ENCODE results near the gene SLC10A6.

Gene SLC10A6

DNA sequence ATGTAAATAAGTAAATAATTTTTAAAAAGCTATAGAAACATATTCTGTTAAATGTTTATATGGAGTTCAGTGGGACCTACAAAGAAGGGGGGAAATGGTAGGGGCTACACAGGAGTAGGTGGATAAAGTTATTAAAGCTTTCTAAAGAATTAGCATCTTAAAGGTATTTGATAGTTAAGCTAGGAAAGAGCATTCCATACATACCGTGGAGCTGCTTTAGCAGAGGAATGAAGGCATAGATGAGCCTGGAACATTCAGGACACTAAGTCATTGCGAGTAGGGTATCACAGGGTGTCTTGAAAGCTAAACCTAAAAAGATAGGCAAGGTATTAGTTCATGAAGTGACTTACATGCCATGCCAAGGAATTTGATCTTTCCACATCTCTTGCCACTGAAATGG lies 60.4 kb downstream of the SLC10A6 start:
- DNase-seq (ENCODE audit: low spot score), result peak; percentile 18

GRCh38 chr4:86778175-86778574 lies 71.0 kb downstream of the SLC10A6 start:
- no peak for DNase-seq (ENCODE audit: low spot score)

- no peak for DNase-seq (ENCODE audit: low spot score)
Measured at GRCh38 chr4:86775061-86775460, 74.1 kb downstream of the SLC10A6 start.

All from iPS-NIHi11 (cell line).